Measurements from ENCODE around the gene ST8SIA4.

The ST8SIA4 gene

GRCh38 chr5:100821751-100822150 lies 81.3 kb downstream of the ST8SIA4 start:
- DNase-seq = no peak
- H3K36me3 ChIP-seq (ENCODE audit: control insufficient read depth in 1 of 2, insufficient read depth in 2 of 2, low read length in 2 of 2) = no peaks in the 10 kb centered on the region
- H3K9ac ChIP-seq (ENCODE audit: low read length) = no peak overlapping the region
- H3K79me1 ChIP-seq (ENCODE audit: low read length) = peaks cover 6% of the 10 kb centered on the region
- no peak overlapping the region for H4K12ac ChIP-seq (ENCODE audit: low read depth, low read length)
- H3K23ac ChIP-seq (ENCODE audit: low read length) = no peak overlapping the region
- H3K9me3 ChIP-seq (ENCODE audit: insufficient read depth, low read depth, low read length) = no peaks in the 10 kb centered on the region
- no peak overlapping the region for H2BK5ac ChIP-seq (ENCODE audit: low read depth, low read length, poor library complexity)
- H4K91ac ChIP-seq (ENCODE audit: low read depth, low read length) = no peak overlapping the region
- H3K4me3 ChIP-seq (ENCODE audit: low read depth, low read length) = no peak overlapping the region
- H4K8ac ChIP-seq (ENCODE audit: low read depth, low read length) = no peak overlapping the region
- no peak overlapping the region for H2BK12ac ChIP-seq (ENCODE audit: low read length)
- H3K4me1 ChIP-seq (ENCODE audit: control insufficient read depth in 1 of 2, insufficient read depth in 2 of 2, low read length in 2 of 2) = peaks cover 2 to 6% of the 10 kb centered on the region in 2 experiments
- no peaks in the 10 kb centered on the region for H3K27me3 ChIP-seq (ENCODE audit: insufficient read depth, low read length)
- no peak overlapping the region for H3K27ac ChIP-seq (ENCODE audit: low read depth, low read length)
- no peak overlapping the region for H3K18ac ChIP-seq (ENCODE audit: low read length)
- no peak overlapping the region for H3K4me2 ChIP-seq (ENCODE audit: low read length)
- no peak overlapping the region for H3K14ac ChIP-seq (ENCODE audit: low read length)
- H3K4ac ChIP-seq (ENCODE audit: low read depth, low read length) = no peak overlapping the region
- no peak overlapping the region for H2AK5ac ChIP-seq (ENCODE audit: low read length)
- no CpG with 5 or more reads among the region's 1 CpG for WGBS (ENCODE audit: extremely low coverage, insufficient coverage, insufficient read length)
- H2AFZ ChIP-seq (ENCODE audit: insufficient read depth, low read length, poor library complexity) = no peak overlapping the region
- H3K79me2 ChIP-seq (ENCODE audit: control insufficient read depth, insufficient read depth, low read length, poor library complexity) = no peaks in the 10 kb centered on the region
- H2BK120ac ChIP-seq (ENCODE audit: insufficient read depth, low read length, poor library complexity) = no peak overlapping the region

GRCh38 chr5:100818340-100818739 lies 84.7 kb downstream of the ST8SIA4 start:
- H2BK12ac ChIP-seq (ENCODE audit: low read length) = no peak overlapping the region

GRCh38 chr5:100803397-100803796 lies 99.7 kb downstream of the ST8SIA4 start:
- no peak for DNase-seq
- no CpG with 5 or more reads among the region's 2 CpGs for WGBS (ENCODE audit: extremely low coverage, insufficient coverage, insufficient read length)

More at GRCh38 chr5:100818340-100818739, 84.7 kb downstream of the ST8SIA4 start:
- Histone ChIP-seq H4K12ac (ENCODE audit: low read depth, low read length) (no peak overlapping the region), H4K8ac (ENCODE audit: low read depth, low read length) (no peak overlapping the region), H3K4me1 (ENCODE audit: control insufficient read depth in 1 of 2, insufficient read depth in 2 of 2, low read length in 2 of 2) (peaks cover 2 to 6% of the 10 kb centered on the region in 2 experiments), H4K91ac (ENCODE audit: low read depth, low read length) (no peak overlapping the region), H2AFZ (ENCODE audit: insufficient read depth, low read length, poor library complexity) (no peak overlapping the region), H3K36me3 (ENCODE audit: control insufficient read depth in 1 of 2, insufficient read depth in 2 of 2, low read length in 2 of 2) (no peaks in the 10 kb centered on the region), H3K4me3 (ENCODE audit: low read depth, low read length) (no peak overlapping the region), H3K9ac (ENCODE audit: low read length) (no peak overlapping the region), H3K18ac (ENCODE audit: low read length) (no peak overlapping the region), H3K4ac (ENCODE audit: low read depth, low read length) (no peak overlapping the region), H3K9me3 (ENCODE audit: insufficient read depth, low read depth, low read length) (no peaks in the 10 kb centered on the region), H2BK5ac (ENCODE audit: low read depth, low read length, poor library complexity) (no peak overlapping the region), H3K79me1 (ENCODE audit: low read length) (peaks cover 6% of the 10 kb centered on the region), H3K14ac (ENCODE audit: low read length) (no peak overlapping the region), H3K79me2 (ENCODE audit: control insufficient read depth, insufficient read depth, low read length, poor library complexity) (no peaks in the 10 kb centered on the region), H3K23ac (ENCODE audit: low read length) (no peak overlapping the region), H3K4me2 (ENCODE audit: low read length) (no peak overlapping the region), H2BK120ac (ENCODE audit: insufficient read depth, low read length, poor library complexity) (no peak overlapping the region), H3K27ac (ENCODE audit: low read depth, low read length) (no peak overlapping the region), H3K27me3 (ENCODE audit: insufficient read depth, low read length) (no peaks in the 10 kb centered on the region), H2AK5ac (ENCODE audit: low read length) (no peak overlapping the region)
- DNase-seq = no peak

GRCh38 chr5:100802208-100802607 lies 100.9 kb downstream of the ST8SIA4 start:
- no peak overlapping the region for H2AK5ac ChIP-seq (ENCODE audit: low read length)
- H3K79me1 ChIP-seq (ENCODE audit: low read length) = peaks cover 5% of the 10 kb centered on the region
- H3K14ac ChIP-seq (ENCODE audit: low read length) = no peak overlapping the region
- no peak overlapping the region for H4K12ac ChIP-seq (ENCODE audit: low read depth, low read length)
- WGBS (ENCODE audit: extremely low coverage, insufficient coverage, insufficient read length) = no CpG with 5 or more reads among the region's 2 CpGs
- no peak overlapping the region for H3K4ac ChIP-seq (ENCODE audit: low read depth, low read length)
- H3K18ac ChIP-seq (ENCODE audit: low read length) = no peak overlapping the region
- H3K79me2 ChIP-seq (ENCODE audit: control insufficient read depth, insufficient read depth, low read length, poor library complexity) = no peaks in the 10 kb centered on the region
- no peak overlapping the region for H4K91ac ChIP-seq (ENCODE audit: low read depth, low read length)
- no peak overlapping the region for H2BK120ac ChIP-seq (ENCODE audit: insufficient read depth, low read length, poor library complexity)
- H3K36me3 ChIP-seq (ENCODE audit: control insufficient read depth in 1 of 2, insufficient read depth in 2 of 2, low read length in 2 of 2) = no peaks in the 10 kb centered on the region
- no peak overlapping the region for H2BK12ac ChIP-seq (ENCODE audit: low read length)
- H4K8ac ChIP-seq (ENCODE audit: low read depth, low read length) = no peak overlapping the region
- H2BK5ac ChIP-seq (ENCODE audit: low read depth, low read length, poor library complexity) = no peak overlapping the region
- H3K9me3 ChIP-seq (ENCODE audit: insufficient read depth, low read depth, low read length) = no peaks in the 10 kb centered on the region
- H3K27ac ChIP-seq (ENCODE audit: low read depth, low read length) = no peak overlapping the region
- no peak for DNase-seq
- H2AFZ ChIP-seq (ENCODE audit: insufficient read depth, low read length, poor library complexity) = no peak overlapping the region
- H3K23ac ChIP-seq (ENCODE audit: low read length) = no peak overlapping the region
- no peak overlapping the region for H3K4me2 ChIP-seq (ENCODE audit: low read length)
- H3K9ac ChIP-seq (ENCODE audit: low read length) = no peak overlapping the region
- H3K27me3 ChIP-seq (ENCODE audit: insufficient read depth, low read length) = no peaks in the 10 kb centered on the region
- H3K4me3 ChIP-seq (ENCODE audit: low read depth, low read length) = no peak overlapping the region
- peaks cover 2 to 3% of the 10 kb centered on the region in 2 experiments for H3K4me1 ChIP-seq (ENCODE audit: control insufficient read depth in 1 of 2, insufficient read depth in 2 of 2, low read length in 2 of 2)

More at GRCh38 chr5:100803397-100803796, 99.7 kb downstream of the ST8SIA4 start:
- H3K79me1 ChIP-seq (ENCODE audit: low read length) = peaks cover 1% of the 10 kb centered on the region
- H2BK120ac ChIP-seq (ENCODE audit: insufficient read depth, low read length, poor library complexity) = no peak overlapping the region
- H3K4me1 ChIP-seq (ENCODE audit: control insufficient read depth in 1 of 2, insufficient read depth in 2 of 2, low read length in 2 of 2) = peaks cover under 1 to 1% of the 10 kb centered on the region in 2 experiments
- no peak overlapping the region for H3K4ac ChIP-seq (ENCODE audit: low read depth, low read length)
- H3K4me2 ChIP-seq (ENCODE audit: low read length) = no peak overlapping the region
- H3K4me3 ChIP-seq (ENCODE audit: low read depth, low read length) = no peak overlapping the region
- H4K8ac ChIP-seq (ENCODE audit: low read depth, low read length) = no peak overlapping the region
- no peak overlapping the region for H3K27ac ChIP-seq (ENCODE audit: low read depth, low read length)
- H3K14ac ChIP-seq (ENCODE audit: low read length) = no peak overlapping the region
- no peaks in the 10 kb centered on the region for H3K79me2 ChIP-seq (ENCODE audit: control insufficient read depth, insufficient read depth, low read length, poor library complexity)
- H2BK12ac ChIP-seq (ENCODE audit: low read length) = no peak overlapping the region
- H2AFZ ChIP-seq (ENCODE audit: insufficient read depth, low read length, poor library complexity) = no peak overlapping the region
- H3K27me3 ChIP-seq (ENCODE audit: insufficient read depth, low read length) = no peaks in the 10 kb centered on the region
- no peaks in the 10 kb centered on the region for H3K36me3 ChIP-seq (ENCODE audit: control insufficient read depth in 1 of 2, insufficient read depth in 2 of 2, low read length in 2 of 2)
- no peak overlapping the region for H3K18ac ChIP-seq (ENCODE audit: low read length)
- no peak overlapping the region for H3K9ac ChIP-seq (ENCODE audit: low read length)
- H3K9me3 ChIP-seq (ENCODE audit: insufficient read depth, low read depth, low read length) = no peaks in the 10 kb centered on the region
- H2BK5ac ChIP-seq (ENCODE audit: low read depth, low read length, poor library complexity) = no peak overlapping the region
- H4K91ac ChIP-seq (ENCODE audit: low read depth, low read length) = no peak overlapping the region
- H3K23ac ChIP-seq (ENCODE audit: low read length) = no peak overlapping the region
- no peak overlapping the region for H4K12ac ChIP-seq (ENCODE audit: low read depth, low read length)
- no peak overlapping the region for H2AK5ac ChIP-seq (ENCODE audit: low read length)

Data from trophoblast cell (in vitro differentiated cells and primary cell).